ENCODE results near the gene A4GNT.

The A4GNT gene

GRCh38 chr3:138112362-138112761, 19.8 kb downstream of the A4GNT start:
- Histone ChIP-seq H3K36me3 (ENCODE audit: control insufficient read depth in 2 of 2, insufficient read depth in 1 of 2, low read length in 2 of 2) (peaks cover 0 to 36% of the 10 kb centered on the region in 2 experiments; a peak in 1 of 3 replicates), H3K4me3 (ENCODE audit: low read depth, low read length) (no peak overlapping the region), H3K9me3 (ENCODE audit: control insufficient read depth, insufficient read depth, low read depth, low read length) (no peaks in the 10 kb centered on the region), H3K4me1 (ENCODE audit: control insufficient read depth, insufficient read depth, low read length) (no peaks in the 10 kb centered on the region), H3K27ac (ENCODE audit: extremely low read depth, low read depth, low read length) (no peak overlapping the region)
- ChIA-PET POLR2A (no interaction called here), CTCF (interaction anchor here (0.6 to 1.0 kb wide), 2 partner anchors 18 to 46 kb away, joined by 3 read pairs; no protein-coding TSS in a partner anchor)
- TF ChIP-seq ZNF404 (tag by site-specific recombination; IDR thresholded peaks at IDR 0.05): no peak
- TF ChIP-seq ZNF221 (tag by site-specific recombination; IDR thresholded peaks at IDR 0.05; ENCODE audit: borderline replicate concordance): no peak
- no peak for TF ChIP-seq ZNF549 (tag by site-specific recombination; IDR thresholded peaks at IDR 0.05)
- no peak for TF ChIP-seq ZNF610 (tag by site-specific recombination; IDR thresholded peaks at IDR 0.05; ENCODE audit: borderline replicate concordance)
- no peak for TF ChIP-seq ZBTB21 (tag by site-specific recombination; IDR thresholded peaks at IDR 0.05)
- TF ChIP-seq, protein P1, sequence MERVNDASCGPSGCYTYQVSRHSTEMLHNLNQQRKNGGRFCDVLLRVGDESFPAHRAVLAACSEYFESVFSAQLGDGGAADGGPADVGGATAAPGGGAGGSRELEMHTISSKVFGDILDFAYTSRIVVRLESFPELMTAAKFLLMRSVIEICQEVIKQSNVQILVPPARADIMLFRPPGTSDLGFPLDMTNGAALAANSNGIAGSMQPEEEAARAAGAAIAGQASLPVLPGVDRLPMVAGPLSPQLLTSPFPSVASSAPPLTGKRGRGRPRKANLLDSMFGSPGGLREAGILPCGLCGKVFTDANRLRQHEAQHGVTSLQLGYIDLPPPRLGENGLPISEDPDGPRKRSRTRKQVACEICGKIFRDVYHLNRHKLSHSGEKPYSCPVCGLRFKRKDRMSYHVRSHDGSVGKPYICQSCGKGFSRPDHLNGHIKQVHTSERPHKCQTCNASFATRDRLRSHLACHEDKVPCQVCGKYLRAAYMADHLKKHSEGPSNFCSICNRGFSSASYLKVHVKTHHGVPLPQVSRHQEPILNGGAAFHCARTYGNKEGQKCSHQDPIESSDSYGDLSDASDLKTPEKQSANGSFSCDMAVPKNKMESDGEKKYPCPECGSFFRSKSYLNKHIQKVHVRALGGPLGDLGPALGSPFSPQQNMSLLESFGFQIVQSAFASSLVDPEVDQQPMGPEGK (tag by site-specific recombination; IDR thresholded peaks at IDR 0.05): no peak
- TF ChIP-seq BCL6B (tag by site-specific recombination; IDR thresholded peaks at IDR 0.05): no peak
- no peak for TF ChIP-seq ZNF626 (tag by site-specific recombination; IDR thresholded peaks at IDR 0.05)
- TF ChIP-seq OVOL3 (tag by site-specific recombination; IDR thresholded peaks at IDR 0.05): no peak
- no peak for TF ChIP-seq MZF1 (tag by site-specific recombination; IDR thresholded peaks at IDR 0.05; ENCODE audit: borderline replicate concordance)
- TF ChIP-seq ZNF521 (tag by site-specific recombination; IDR thresholded peaks at IDR 0.05): no peak
- no peak for TF ChIP-seq IKZF3 (tag by site-specific recombination; IDR thresholded peaks at IDR 0.05)
- no peak for TF ChIP-seq YY2 (tag by site-specific recombination; IDR thresholded peaks at IDR 0.05)
- TF ChIP-seq ZBTB7A (tag by site-specific recombination; IDR thresholded peaks at IDR 0.05; ENCODE audit: low read depth): no peak
- TF ChIP-seq ZNF362 (tag by site-specific recombination; IDR thresholded peaks at IDR 0.05): no peak
- TF ChIP-seq, protein P2, sequence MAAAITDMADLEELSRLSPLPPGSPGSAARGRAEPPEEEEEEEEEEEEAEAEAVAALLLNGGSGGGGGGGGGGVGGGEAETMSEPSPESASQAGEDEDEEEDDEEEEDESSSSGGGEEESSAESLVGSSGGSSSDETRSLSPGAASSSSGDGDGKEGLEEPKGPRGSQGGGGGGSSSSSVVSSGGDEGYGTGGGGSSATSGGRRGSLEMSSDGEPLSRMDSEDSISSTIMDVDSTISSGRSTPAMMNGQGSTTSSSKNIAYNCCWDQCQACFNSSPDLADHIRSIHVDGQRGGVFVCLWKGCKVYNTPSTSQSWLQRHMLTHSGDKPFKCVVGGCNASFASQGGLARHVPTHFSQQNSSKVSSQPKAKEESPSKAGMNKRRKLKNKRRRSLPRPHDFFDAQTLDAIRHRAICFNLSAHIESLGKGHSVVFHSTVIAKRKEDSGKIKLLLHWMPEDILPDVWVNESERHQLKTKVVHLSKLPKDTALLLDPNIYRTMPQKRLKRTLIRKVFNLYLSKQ (tag by site-specific recombination; IDR thresholded peaks at IDR 0.05; ENCODE audit: borderline replicate concordance): no peak
- TF ChIP-seq SCRT2 (tag by site-specific recombination; IDR thresholded peaks at IDR 0.05): no peak
- no peak for TF ChIP-seq ZNF843 (tag by site-specific recombination; IDR thresholded peaks at IDR 0.05)

DNA sequence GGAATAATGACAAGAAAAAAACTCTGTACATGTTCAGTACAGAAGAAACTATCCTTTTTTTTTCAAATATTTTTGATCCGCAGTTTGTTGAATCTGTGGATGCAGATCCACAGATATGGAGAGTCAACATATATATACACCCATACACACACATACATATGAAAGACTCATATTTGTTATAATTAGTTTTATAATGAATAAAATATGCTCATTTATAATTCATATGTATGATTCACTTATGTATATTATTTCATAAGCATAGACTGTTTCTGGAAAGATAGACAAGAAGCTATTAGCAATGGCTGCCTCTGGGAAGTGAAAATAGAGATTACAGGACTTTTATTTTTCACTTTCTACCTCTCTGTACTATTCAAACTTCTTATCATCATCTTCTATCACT, 26.6 kb downstream of the A4GNT start:
- TF ChIP-seq ZFP41 (tag by site-specific recombination; IDR thresholded peaks at IDR 0.05; ENCODE audit: borderline replicate concordance) (no peak), ZNF214 (tag by site-specific recombination; IDR thresholded peaks at IDR 0.05; ENCODE audit: borderline replicate concordance) (no peak), SP2 (tag by site-specific recombination; IDR thresholded peaks at IDR 0.05) (no peak), ZNF561 (tag by site-specific recombination; IDR thresholded peaks at IDR 0.05; ENCODE audit: borderline replicate concordance) (no peak)
- TF ChIP-seq, protein P3, sequence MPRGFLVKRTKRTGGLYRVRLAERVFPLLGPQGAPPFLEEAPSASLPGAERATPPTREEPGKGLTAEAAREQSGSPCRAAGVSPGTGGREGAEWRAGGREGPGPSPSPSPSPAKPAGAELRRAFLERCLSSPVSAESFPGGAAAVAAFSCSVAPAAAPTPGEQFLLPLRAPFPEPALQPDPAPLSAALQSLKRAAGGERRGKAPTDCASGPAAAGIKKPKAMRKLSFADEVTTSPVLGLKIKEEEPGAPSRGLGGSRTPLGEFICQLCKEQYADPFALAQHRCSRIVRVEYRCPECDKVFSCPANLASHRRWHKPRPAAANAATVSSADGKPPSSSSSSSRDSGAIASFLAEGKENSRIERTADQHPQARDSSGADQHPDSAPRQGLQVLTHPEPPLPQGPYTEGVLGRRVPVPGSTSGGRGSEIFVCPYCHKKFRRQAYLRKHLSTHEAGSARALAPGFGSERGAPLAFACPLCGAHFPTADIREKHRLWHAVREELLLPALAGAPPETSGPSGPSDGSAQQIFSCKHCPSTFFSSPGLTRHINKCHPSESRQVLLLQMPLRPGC (tag by site-specific recombination; IDR thresholded peaks at IDR 0.05): no peak
- POLR2A ChIA-PET: no interaction called here
- CTCF ChIA-PET: no interaction called here

More for the DNA sequence above, 26.6 kb downstream of the A4GNT start:
- no peaks in the 10 kb centered on the region for H3K9me3 ChIP-seq (ENCODE audit: control insufficient read depth, insufficient read depth, low read depth, low read length)
- H3K27ac ChIP-seq (ENCODE audit: extremely low read depth, low read depth, low read length): no peak overlapping the region
- peaks cover 0 to 67% of the 10 kb centered on the region in 2 experiments; a peak in 2 of 3 replicates for H3K36me3 ChIP-seq (ENCODE audit: control insufficient read depth in 2 of 2, insufficient read depth in 1 of 2, low read length in 2 of 2)
- no peaks in the 10 kb centered on the region for H3K4me1 ChIP-seq (ENCODE audit: control insufficient read depth, insufficient read depth, low read length)
- no peak overlapping the region for H3K4me3 ChIP-seq (ENCODE audit: low read depth, low read length)
